Iris pigment epithelial cell (primary cell): Measurements from ENCODE around the gene PTGR3.
"Not testable (repeated sequence)": the region's sequence is repeated elsewhere in the genome, so short reads cannot be mapped to it uniquely, and the experiment has no call there.

Source experiments
- DNase-seq: peaks from one replicate; pipeline ENCODE4 v3.0.0-alpha.2; 2011; ENCODE audit warnings: low read depth

Gene PTGR3

GRCh38 chr18:75202696-75203365, 6.1 kb downstream of the PTGR3 start:
- no peak for DNase-seq

DNA sequence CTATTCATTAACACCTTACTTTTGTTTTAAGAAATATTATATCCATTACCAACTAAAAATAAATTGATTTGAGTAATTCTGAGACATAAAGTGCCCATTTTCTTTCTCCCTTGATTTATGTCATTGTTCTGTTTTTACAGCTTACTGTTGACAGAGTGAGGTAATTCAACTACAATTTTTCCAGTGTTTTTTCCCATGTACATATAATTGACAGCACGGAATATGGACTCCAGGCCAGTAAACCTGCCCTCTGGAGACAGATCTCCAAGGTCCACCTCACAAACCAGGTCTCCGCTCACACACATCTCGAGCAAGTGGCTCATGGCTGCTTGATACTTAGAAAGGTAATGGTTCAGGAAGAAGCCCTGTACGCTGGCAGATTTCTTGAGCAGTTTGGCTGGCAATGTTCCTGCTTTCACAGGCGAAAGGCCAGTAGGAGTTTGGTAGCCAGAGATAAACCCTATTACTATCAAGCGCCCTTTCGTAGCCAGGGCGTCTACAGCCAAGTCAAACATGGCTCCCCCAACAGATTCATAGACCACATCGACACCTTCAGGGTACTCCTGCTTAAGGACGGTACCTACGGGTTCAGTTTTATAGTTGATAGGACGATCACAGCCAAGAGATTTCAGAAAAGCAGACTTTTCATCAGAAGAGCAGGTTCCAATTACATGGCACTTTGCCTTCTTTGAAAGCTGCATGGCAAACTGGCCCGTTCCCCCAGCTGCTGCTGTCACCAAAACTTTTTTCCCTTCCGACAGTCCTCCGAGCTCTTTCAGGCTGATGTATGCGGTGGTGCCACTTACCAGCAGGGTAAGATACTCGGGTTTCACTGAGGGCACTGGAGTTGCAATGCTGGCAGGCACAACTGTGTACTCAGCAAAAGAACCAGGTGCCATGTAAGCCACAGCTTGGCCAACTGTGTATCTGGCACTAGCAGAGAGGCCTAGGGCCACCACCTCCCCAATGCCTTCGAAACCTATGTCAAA, 7.4 kb downstream of the PTGR3 start:
- no peak for DNase-seq

- no peak for DNase-seq
Measured at GRCh38 chr18:75200605-75201280, 8.2 kb downstream of the PTGR3 start.

GRCh38 chr18:75200071-75200470, 8.9 kb downstream of the PTGR3 start:
- DNase-seq = no peak

DNA sequence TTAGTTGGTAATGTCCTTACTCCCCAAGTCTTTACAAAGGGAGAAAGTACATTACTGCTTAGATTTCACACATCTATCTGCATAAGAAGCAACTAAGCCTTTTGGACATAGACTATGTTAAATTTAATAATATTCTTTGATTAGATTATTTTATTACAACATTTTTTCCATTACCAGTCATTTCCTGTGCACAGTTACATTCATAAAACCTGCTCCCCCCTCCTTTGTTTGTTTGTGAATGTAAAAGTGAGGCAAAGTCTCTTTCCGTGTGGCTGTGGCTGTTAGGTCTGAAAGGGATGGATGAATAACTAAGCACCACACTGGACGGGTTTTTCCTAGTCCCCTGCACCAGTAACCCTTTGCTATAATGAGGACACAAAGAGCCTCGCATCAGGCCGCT, 9.6 kb downstream of the PTGR3 start:
- peak; percentile 42 for DNase-seq

- no peak for DNase-seq
Measured at GRCh38 chr18:75198036-75198435, 10.9 kb downstream of the PTGR3 start.

DNA sequence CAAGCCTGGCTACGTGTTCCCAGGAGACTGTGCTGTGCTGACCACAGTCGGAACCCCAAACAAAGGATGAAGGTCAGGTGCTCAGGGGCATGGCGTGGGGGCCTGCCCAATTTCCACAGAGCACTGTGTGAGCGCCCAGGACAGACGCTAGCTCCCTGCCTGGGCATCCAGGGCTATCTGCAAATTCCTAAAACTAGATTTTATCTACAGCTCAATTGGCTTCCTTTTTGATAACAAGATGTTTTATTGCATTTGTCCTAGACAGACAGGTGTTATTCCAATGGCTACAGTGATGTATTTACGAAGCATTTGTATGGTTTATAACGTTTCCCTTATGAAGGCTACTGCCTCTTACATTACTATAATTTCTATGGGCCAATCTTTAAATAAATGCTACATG, 16.0 kb downstream of the PTGR3 start:
- no peak for DNase-seq

DNA sequence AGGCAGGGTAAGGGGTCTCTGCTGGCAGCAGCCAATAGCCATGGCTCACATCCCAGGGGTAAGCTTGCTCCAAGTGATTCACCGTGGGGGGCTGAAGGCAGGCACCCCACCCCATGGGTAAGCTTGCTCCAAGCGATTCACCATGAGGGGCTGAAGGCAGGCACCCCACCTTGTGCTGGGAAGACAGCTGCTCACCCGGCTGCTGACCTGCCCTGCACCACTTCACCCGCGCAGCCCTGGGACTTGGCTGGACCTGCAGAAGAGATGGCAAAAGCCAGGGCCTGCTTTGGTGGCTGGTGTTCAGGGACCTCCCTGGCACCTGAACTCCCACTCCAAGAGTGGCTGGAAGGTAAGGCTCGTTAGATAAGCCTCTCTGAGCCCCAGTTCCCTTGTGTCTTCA, 19.2 kb downstream of the PTGR3 start:
- no peak for DNase-seq

DNA sequence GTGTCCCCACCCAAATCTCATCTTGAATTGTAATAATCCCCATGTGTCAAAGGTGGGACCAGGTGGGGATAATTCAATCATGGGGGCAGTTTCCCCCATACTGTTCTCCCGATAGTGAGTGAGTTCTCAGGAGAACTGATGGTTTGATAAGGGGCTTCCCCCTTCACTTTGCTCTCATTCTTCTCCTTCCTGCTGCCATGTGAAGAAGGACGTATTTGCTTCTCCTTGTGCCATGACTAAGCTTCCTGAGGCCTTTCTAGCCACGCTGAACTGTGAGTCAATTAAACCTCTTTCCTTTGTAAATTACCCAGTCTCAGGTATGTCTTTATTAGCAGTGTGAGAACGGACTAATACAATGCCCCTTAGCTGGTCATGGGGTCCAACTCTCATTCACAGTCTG, 21.2 kb downstream of the PTGR3 start:
- DNase-seq = not testable (repeated sequence)

DNA sequence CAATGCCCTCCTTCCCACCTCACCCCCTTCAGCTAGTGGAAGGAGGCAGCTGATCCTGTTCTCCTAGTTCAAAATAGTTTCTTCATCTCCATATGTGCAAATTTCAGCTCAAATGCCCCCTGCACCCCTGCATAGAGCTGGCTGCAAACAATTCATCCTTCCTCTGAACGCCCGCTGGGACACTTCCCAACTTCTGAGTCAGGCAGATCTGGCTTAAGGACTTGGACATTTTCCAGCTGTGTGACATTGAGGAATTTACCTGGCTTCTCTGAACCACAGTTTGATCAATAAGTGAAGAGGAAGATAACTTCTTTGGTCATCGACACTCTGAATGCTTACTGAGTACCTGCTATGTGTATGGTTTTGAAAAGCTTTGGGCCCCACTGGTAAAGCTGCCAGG, 23.5 kb downstream of the PTGR3 start:
- DNase-seq = no peak

DNA sequence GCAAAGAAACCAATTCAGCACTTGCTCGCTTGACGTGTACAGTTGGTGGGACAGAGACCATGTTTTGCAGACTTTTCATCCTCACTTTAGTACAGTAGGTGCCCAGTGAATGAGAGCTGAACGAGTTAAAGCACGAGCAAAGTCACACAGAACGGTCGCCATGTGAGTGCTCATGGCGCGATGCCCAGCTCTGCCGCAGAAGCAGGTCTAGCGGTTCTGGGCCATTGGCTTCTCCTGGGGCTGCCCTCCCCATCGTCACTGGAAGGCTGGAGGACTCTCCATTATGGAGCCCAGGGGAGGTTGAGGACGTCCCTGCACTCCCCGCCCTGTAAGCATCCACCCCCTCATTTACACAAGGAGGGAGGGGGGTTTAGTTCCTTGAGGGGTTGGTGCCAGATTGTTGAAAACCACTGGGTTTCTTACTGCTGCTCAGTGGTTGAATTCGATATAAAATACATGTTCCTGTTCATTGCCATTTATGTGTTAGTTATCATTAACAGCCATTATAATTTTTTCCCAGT, 24.9 kb downstream of the PTGR3 start:
- no peak for DNase-seq

DNA sequence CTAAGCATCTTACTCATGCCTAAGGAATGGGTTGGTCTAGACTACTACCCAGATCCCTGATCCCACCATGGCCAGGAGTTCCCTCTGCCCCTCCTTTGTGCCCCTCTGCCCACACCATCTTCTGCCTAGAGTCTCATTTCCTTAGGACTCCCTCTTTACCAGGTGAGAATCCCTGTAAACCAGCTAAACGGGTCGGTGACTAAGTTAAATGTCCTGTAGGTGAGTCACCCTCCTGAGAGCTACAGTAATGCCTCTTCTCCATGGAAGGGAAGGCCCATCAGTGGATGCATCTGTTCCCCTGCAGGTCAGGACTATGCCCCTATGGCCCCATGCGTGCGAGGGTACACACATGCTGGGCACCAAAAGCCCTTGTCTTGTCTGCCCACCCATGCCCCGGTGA, 25.4 kb downstream of the PTGR3 start:
- no peak for DNase-seq

DNA sequence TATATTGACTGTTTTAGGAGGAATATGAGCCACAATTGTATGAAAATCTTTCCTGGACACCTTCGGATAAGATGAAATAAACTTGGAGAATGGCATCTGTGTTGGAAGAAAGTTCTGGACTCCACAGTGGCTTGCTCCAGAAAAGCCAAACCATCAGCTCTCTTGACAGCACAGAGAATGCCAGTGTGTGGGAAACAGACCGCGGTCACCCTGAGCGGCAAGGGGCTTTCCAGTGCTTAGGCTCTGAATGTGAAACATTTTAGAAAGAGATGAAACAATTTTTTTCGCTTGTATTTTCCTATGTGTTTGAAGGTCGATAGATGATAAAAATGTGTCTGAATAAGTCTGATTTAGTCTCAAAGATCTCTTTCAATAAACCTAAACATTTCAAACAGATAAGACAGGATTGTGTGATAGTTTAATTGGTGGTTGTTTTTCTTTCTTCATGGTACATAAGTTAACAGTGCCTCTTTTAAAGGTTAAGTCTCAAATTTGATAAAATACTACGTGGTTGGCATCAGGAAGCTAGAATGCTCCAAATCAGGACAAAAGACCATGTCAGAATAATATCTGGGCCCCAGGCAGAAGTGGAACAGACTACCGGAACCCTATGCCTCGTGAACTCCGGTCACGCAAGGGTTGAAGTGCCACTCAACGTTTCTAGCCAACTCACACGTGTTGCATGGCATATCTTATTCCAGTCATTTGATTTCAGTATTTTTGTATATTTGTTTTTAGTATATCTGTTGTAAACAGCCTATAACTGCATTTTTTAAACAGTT, 28.9 kb downstream of the PTGR3 start:
- DNase-seq = no peak

DNA sequence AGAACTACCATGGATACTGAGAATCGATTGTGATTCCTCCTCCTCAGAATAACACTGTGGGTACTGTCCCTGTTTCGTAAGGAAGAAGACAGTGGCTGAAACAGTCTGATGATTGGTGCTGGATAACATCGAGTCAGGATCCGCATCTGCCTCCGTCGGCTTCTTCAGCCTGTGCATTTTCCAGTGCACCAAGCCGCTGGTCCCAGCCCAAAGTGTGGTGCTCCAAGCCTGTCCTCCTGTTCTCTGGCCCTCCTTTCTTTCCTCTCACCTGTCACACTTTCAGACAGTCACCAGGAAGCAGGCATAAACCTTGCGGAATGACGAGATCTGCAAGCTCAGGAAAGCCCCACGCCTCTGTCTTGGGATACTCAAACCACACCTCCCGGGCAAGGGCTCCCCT, 30.6 kb downstream of the PTGR3 start:
- no peak for DNase-seq

- no peak for DNase-seq
Measured at GRCh38 chr18:75176849-75177248, 32.1 kb downstream of the PTGR3 start.

DNA sequence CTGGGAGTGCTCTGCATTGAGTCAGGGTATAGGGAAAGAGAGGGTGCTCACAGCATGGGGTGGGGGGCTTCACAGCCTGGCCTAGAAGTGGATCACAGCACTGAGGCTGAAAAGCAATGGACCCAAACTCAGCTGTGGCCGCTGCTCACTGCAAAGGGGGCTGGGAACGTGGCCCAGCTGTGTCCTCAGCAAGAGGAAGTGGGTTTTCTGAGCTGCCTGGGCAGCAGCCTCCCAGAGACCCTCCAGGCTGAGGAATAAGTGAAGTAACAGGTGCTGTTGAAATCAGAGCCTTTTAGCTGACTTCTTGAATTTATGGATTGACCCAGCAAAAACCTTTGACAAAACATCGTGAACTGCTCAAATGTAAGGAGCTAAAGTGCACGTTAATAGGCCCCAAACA, 35.2 kb downstream of the PTGR3 start:
- DNase-seq = no peak

DNA sequence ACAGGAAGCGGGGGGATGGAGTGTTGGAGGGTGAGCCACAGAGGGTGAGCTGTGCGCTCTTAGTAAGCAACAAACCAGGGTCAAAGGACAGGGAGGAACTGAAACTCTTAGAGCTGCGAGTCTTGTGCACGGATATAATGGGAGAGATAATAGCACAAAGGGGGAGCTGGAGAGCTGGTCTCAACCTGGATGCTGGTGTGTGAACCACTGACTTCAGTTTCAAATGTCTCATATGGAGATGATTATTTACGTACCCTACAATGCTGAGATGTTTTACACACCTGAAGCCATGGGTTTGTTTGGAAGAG, 35.9 kb downstream of the PTGR3 start:
- DNase-seq = peak; percentile 5

DNA sequence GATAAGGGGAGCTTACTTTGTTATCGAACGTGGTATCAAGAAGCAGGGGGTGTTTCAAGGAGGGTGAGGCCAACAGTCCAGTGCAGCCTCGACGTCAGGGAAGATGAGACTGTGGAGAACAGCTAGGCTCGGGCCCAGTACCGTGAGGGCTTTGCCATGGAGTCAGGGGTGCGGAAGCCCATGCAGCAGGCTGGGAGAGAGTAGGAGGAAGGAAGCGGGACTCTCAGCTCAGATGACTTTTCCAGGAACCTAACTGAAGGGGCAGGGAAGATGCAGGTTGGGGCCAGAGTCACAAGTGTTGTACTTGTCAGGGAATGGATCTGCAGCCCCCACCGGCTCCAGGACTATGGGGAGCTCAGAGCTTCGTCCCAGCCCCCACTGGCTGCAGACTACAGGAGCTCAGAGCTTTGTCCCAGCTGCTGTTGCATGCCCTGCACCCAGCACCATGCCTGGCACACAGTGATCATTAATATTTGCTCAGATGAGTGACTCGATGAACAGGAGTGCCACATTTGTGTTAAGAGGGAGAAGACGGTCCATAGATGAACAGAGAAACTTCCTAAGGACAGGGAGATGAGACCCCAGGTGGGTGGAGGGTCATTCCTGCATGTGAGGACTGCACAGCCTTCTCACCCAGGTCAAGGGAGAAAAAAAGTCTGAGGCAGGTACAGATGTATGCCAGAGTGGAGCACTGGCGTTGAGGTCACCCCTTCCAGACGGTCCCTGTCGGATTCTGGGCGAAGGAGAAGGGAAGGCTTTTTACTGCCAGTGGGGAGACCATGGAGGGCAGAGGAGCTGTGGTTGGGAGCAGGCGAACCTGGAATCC, 36.4 kb downstream of the PTGR3 start:
- no peak for DNase-seq

DNA sequence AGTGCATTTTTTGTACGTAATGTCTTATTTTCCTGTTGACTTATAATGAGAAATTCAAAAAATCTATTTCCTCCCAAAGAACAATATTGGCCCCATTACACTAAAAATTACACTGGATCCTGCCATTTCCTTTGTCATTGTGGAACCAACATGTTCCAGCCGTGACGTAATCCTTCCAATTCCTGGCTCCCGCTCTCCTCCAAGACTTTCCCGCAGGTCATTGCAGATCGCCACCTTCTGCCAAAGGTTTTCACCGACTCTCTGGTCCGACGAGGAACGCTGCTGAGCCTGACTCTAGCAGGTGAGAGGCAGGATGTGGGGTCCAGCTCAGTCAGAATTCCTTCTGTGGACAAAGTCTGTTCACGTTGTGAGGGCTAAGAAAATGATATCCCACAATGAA, 38.0 kb downstream of the PTGR3 start:
- DNase-seq = no peak

DNA sequence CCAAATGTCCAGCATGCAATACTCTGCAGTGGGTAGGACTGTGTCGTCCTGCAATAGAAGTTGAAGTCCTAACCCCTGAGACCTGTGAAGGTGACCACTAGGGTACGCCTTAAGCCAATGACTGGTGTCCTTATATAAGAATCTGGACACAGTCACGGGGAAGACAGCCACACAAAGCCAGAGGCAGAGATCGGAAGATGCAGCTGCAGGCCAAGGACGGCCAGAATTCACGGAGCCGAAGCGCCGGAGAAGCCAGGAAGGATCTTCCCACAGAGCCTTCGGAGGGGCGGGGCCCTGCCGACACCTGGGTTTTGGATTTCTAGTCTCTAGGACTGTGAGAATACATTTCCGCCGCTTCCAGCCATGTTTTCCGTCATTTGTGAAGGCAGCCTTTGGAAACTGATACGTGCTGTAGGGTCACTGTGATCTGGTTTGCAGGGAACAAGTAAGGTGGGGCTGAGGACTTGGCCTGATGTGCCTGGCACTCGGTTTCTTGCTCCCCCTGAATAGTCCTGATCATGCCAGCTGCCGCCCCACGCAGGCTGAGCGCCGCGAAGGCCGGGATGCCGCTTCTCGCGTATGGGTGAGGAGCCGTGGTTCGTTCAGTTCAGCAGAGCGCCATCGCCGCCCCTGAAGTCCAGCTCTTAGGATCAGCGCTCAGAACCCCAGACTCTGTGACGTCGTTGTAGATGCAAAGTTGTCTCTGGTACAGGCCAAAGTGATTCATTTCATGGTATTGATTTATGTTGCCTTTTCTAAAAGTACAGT, 38.7 kb downstream of the PTGR3 start:
- no peak for DNase-seq
